SK-N-SH treated with all-trans-retinoic acid at 6 μM for 48 hours (cell line): ENCODE data around the gene TNIP1.

Experiments used
- ARNTL ChIP-seq: fragments of 450-650 bp; formaldehyde crosslinking; IDR thresholded peaks from 2 replicates; pipeline ENCODE4 v1.5.0; 2020; ENCODE audit warnings: low read depth, mild to moderate bottlenecking, moderate library complexity, borderline replicate concordance
- CREB5 ChIP-seq: fragments of 250-450 bp; sonication (Bioruptor Pico); IDR thresholded peaks from 2 replicates; pipeline ENCODE4 v1.5.1; 2020; ENCODE audit warnings: low read depth, mild to moderate bottlenecking, moderate library complexity
- ESRRG ChIP-seq: fragments of 250-450 bp; sonication (Bioruptor Pico); IDR thresholded peaks from 2 replicates; pipeline ENCODE4 v1.6.1; 2021; ENCODE audit warnings: mild to moderate bottlenecking
- OSR1 ChIP-seq: fragments of 250-450 bp; sonication (Bioruptor Pico); IDR thresholded peaks from 2 replicates; pipeline ENCODE4 v1.8.0; 2022; ENCODE audit warnings: moderate library complexity, mild to moderate bottlenecking, inconsistent platforms
- PATZ1 ChIP-seq: fragments of 250-450 bp; sonication (Bioruptor Pico); IDR thresholded peaks from 2 replicates; pipeline ENCODE4 v1.8.0; 2020; ENCODE audit warnings: mild to moderate bottlenecking, moderate library complexity, borderline replicate concordance
- POU6F1 ChIP-seq: fragments of 250-450 bp; sonication (Bioruptor Pico); IDR thresholded peaks from 2 replicates; pipeline ENCODE4 v1.8.0; 2021; ENCODE audit warnings: low read depth, mild to moderate bottlenecking, moderate library complexity, borderline replicate concordance
- PPARA ChIP-seq: fragments of 250-450 bp; sonication (Bioruptor Pico); IDR thresholded peaks from 2 replicates; pipeline ENCODE4 v1.5.0; 2020; ENCODE audit warnings: mild to moderate bottlenecking, borderline replicate concordance
- RARB ChIP-seq: fragments of 250-450 bp; sonication (Bioruptor Pico); IDR thresholded peaks from 2 replicates; pipeline ENCODE4 v1.8.0; 2021; ENCODE audit warnings: mild to moderate bottlenecking, moderate library complexity
- TOX ChIP-seq: fragments of 250-450 bp; sonication (Bioruptor Pico); IDR thresholded peaks from 2 replicates; pipeline ENCODE4 v1.8.0; 2021; ENCODE audit warnings: mild to moderate bottlenecking, moderate library complexity, borderline replicate concordance
- TSHZ2 ChIP-seq: fragments of 250-450 bp; sonication (Bioruptor Pico); IDR thresholded peaks from 2 replicates; pipeline ENCODE4 v1.5.0; 2020; ENCODE audit warnings: mild to moderate bottlenecking, moderate library complexity
- ZFP3 ChIP-seq: fragments of 250-450 bp; sonication (Bioruptor Pico); IDR thresholded peaks from 2 replicates; pipeline ENCODE4 v1.5.0; 2020; ENCODE audit warnings: mild to moderate bottlenecking, moderate library complexity
- ZFP30 ChIP-seq: fragments of 450-650 bp; formaldehyde crosslinking; IDR thresholded peaks from 2 replicates; pipeline ENCODE4 v1.5.0; 2022; ENCODE audit warnings: mild to moderate bottlenecking, moderate library complexity
- ZNF565 ChIP-seq: fragments of 450-650 bp; formaldehyde crosslinking; conservative IDR thresholded peaks from 2 replicates; pipeline ENCODE4 v1.5.0; 2020; ENCODE audit warnings: low read depth, mild to moderate bottlenecking, moderate library complexity
- ZNF70 ChIP-seq: fragments of 450-650 bp; formaldehyde crosslinking; IDR thresholded peaks from 2 replicates; pipeline ENCODE4 v1.5.0; 2020; ENCODE audit warnings: mild to moderate bottlenecking, moderate library complexity

- TF ChIP-seq ZNF70 (no peak), ARNTL (CRISPR knock-in tag) (no peak), TOX (no peak), ZFP3 (CRISPR knock-in tag) (no peak), PATZ1 (CRISPR knock-in tag) (no peak), ZFP30 (CRISPR knock-in tag) (no peak), ESRRG (CRISPR knock-in tag) (no peak), RARB (no peak), TSHZ2 (CRISPR knock-in tag) (no peak), CREB5 (CRISPR knock-in tag) (no peak), ZNF565 (CRISPR knock-in tag) (no peak), POU6F1 (no peak), PPARA (CRISPR knock-in tag) (no peak), OSR1 (CRISPR knock-in tag) (no peak)
Measured at GRCh38 chr5:150992705-150993104, 88.1 kb downstream of the TNIP1 start.
